AG09319 (cell line): Measurements from ENCODE around the gene MS4A15.

Experiments used
- DNase-seq: peaks from one replicate; pipeline ENCODE4 v3.0.0-alpha.2; 2010; ENCODE audit warnings: low read depth; ENCODE audit errors: extremely low read depth
- TF ChIP-seq, protein P1 (sequence below): IDR thresholded peaks from 2 replicates; pipeline ENCODE4 v1.5.1; 2011; ENCODE audit warnings: low read depth, mild to moderate bottlenecking, inconsistent platforms, low read length, moderate library complexity

MS4A15 gene

DNA sequence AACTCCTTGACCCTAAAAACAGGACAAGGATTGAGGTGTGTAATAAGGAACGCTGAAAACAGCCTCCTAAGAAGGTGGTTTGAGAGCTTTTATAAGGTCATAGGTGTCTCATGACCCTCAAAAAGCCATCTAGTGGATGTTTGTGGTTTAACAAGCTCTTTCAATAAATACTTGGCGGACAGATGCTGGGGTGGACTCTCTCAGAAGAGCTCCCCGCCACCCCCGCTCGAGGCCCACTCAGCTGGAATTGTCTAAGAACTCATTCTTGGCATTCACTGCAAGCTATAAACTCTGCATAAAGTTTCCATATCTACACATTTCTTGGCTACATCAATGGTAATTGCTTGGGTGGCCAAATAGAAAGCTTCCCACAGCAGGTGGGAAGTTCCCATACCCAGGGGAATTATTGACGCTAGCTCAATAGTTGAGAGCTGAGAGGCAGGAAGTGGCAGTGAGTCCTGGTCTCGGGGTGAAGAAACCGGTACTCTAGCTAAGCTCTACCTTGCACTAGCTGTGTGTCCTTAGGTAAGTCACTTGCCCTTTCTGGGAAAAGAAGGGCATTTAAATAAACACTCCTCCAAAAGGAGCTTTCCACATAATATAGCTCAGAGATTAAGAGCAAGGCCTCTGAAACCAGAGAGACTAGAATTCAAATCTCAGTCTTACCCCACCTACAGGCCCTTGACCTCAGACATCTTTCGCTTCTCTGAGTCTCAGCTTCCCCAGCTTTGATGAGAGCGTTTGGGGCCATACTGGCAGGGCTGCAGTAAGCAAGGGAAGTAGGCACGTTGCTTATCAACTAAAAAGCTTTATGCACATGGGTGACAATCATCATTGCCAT is 6.4 kb downstream of the MS4A15 start:
- no peak for DNase-seq
- TF ChIP-seq, protein P1, sequence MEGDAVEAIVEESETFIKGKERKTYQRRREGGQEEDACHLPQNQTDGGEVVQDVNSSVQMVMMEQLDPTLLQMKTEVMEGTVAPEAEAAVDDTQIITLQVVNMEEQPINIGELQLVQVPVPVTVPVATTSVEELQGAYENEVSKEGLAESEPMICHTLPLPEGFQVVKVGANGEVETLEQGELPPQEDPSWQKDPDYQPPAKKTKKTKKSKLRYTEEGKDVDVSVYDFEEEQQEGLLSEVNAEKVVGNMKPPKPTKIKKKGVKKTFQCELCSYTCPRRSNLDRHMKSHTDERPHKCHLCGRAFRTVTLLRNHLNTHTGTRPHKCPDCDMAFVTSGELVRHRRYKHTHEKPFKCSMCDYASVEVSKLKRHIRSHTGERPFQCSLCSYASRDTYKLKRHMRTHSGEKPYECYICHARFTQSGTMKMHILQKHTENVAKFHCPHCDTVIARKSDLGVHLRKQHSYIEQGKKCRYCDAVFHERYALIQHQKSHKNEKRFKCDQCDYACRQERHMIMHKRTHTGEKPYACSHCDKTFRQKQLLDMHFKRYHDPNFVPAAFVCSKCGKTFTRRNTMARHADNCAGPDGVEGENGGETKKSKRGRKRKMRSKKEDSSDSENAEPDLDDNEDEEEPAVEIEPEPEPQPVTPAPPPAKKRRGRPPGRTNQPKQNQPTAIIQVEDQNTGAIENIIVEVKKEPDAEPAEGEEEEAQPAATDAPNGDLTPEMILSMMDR: no peak; the same call in 1 of the 2 replicates

DNA sequence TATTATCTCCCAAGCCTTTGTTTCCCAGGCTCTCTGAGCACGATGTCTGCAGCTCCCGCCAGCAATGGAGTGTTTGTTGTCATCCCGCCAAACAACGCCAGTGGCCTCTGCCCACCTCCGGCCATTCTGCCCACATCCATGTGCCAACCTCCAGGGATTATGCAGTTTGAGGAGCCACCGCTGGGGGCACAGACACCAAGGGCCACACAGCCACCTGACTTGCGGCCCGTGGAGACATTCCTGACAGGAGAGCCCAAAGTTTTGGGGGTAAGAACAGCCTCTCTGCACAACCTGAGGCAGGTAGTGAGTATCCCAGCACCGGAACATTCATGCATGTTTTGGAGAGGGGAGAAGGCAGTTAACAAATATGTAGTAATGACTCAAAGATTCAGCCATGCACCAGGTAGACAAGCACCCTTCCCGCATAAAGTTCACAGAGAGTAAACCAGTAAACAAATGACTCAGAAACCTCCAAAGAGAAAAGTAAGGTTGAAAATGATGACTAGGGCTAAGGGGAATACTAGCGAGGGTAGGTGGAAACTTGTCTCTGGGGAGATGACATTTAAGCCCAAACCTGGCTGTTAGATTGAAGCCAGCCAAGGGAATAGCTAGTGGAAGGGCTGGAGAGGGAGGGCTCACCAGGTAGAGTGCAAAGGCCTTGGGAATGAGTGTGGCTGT is 7.2 kb downstream of the MS4A15 start:
- TF ChIP-seq, protein P1: no peak
- DNase-seq: no peak

DNA sequence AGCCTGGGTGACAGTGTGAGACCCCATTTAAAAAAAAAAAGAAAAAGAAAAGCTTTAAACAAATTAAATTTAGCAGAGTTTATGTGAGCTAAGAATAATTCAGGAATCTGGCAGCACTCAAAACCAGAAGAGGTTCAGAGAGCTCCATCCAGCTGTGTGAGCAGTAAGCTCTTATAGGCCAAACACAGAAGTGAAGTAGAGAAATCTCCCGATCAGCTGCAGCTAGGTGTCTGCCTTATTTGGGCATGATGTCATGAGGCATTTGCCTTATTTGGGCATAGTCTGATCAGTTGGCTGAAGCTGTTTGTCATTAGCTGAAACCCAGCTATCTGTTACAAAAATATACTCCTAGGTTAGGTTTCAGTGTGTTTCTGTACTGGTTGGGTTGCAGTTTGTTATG is 8.2 kb downstream of the MS4A15 start:
- DNase-seq: no peak
- TF ChIP-seq, protein P1: no peak

DNA sequence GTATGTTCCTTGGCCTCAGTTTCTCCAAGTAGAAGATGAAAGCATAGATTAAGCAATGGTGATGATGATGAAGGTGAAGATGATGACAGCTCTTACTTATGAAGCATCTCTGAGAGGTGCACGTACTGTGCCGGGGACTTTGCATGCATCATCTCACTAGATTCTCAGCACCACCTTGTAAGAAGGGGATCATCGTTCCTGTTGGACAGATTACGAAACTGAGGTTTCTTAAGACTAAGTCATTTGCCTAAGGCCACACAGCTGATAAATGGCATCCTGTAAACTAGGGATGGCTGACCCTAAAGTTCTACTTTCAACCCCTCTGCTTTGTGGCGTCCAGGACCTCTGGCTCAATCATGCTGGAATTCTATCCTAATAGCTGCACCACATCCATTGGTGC is 8.7 kb downstream of the MS4A15 start:
- DNase-seq: no peak
- TF ChIP-seq, protein P1: no peak

DNA sequence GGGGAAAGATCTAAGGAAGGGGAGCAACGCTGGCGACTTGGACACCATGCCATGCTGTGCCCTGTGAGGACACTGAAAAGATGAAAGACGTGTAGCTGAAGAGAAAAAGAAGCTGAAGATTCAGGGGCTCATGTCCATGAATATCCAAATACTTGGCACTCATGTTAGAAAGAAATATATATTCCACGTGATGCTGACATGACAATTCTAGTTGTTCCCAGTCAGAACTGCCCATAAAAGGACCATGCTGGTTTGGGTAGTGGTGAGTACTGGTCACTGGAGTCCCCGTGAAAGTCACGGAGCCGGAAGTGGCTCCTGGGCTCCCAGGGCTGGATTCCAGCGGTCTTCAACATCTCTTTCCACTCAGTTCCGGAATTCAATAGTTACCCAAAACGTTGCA is 9.9 kb downstream of the MS4A15 start:
- DNase-seq: no peak
- TF ChIP-seq, protein P1: no peak

DNA sequence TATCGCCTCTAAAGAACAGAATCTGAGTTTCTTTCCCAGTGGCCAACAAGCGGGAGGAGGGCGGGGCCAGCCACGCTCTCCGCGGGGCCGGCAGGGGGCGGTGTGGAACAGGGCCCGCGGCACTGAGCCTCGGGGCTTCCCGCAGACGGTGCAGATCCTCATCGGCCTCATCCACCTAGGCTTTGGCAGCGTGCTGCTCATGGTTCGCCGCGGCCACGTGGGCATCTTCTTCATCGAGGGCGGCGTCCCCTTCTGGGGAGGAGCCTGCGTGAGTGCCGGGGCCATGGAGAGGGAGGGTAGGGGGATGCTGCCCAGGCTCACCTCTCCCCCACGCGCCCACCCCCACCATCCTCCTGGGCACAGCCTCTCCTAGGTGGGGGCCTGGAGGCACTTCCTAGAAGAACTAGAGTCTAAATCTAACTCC is 10.7 kb downstream of the MS4A15 start:
- no peak for DNase-seq
- TF ChIP-seq, protein P1: peak; percentile 14

DNA sequence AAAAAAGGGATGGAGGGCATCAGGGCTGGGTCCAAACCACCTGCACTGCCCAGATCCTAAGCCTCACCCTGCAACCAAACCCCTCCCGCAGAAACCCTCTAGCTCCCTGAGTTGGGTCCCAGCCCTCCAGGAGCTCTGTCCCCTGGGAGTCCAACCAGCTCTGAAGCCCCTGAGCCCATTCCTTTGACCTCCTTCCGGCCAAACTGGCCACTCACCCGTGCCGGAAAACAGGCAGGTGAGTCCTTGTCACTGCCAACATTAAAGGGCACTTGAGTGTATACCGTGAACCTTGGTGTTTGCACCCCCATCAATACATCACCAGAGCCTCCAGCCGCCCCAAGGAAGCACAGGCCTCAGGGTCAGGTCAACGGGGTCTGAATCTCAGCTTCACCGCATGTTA is 11.5 kb downstream of the MS4A15 start:
- TF ChIP-seq, protein P1: no peak
- DNase-seq: no peak
